OCI-LY7 (cell line): ENCODE measurements around the gene PRKG1. TPM values are rescaled to one million over a fixed set of nuclear protein-coding genes. Genes with fewer than 3 reads are reported as not detected.

Source experiments
- BruUV-seq: library from RNA; stranded (reverse); fragments of 400-500 nt; replicated peaks from 2 replicates; lab custom pipeline; 2021; lab: Mats Ljungman, UMichigan
- CTCF ChIA-PET: fragments of 300-600 bp; sonication (Branson Sonifier 250); formaldehyde crosslinking; loops from one replicate; lab custom pipeline; 2022; ENCODE audit warnings: antibody characterized with exemption; ENCODE audit not compliant: unreplicated experiment; lab: Charles Lee
- POLR2A ChIA-PET: fragments of 300-600 bp; sonication (Branson Sonifier 250); formaldehyde crosslinking; loops from one replicate; lab custom pipeline; 2022; ENCODE audit warnings: antibody characterized with exemption; lab: Charles Lee
- DNase-seq: peaks from one replicate; pipeline ENCODE4 v3.0.0-alpha.2; 2015; ENCODE audit warnings: low spot score
- H2AFZ ChIP-seq: fragments of 200-600 bp; sonication (generic), shearing (Covaris generic); 2 replicates; pipeline ENCODE4 v1.6.1; 2014; ENCODE audit warnings: mild to moderate bottlenecking, antibody characterized with exemption, low read length, moderate library complexity
- H3K27ac ChIP-seq: fragments of 200-600 bp; sonication (generic); 2 replicates; pipeline ENCODE4 v1.5.1; 2014; ENCODE audit warnings: mixed run types, low read depth, mild to moderate bottlenecking, moderate library complexity, low read length, inconsistent platforms; ENCODE audit not compliant: poor library complexity, severe bottlenecking
- H3K36me3 ChIP-seq: fragments of 200-600 bp; sonication (generic); 2 replicates; pipeline ENCODE4 v1.6.1; 2014; ENCODE audit warnings: mild to moderate bottlenecking, antibody characterized with exemption, low read length, moderate library complexity, mixed read lengths; ENCODE audit not compliant: insufficient read depth
- H3K4me1 ChIP-seq: fragments of 200-600 bp; sonication (generic); 2 replicates; pipeline ENCODE4 v1.5.1; 2014; ENCODE audit warnings: mild to moderate bottlenecking, low read length; ENCODE audit not compliant: insufficient read depth, poor library complexity, severe bottlenecking
- H3K4me2 ChIP-seq: fragments of 200-600 bp; sonication (generic); 2 replicates; pipeline ENCODE4 v1.6.1; 2014; ENCODE audit warnings: mild to moderate bottlenecking, low read length
- H3K4me3 ChIP-seq: fragments of 200-600 bp; sonication (generic); 2 replicates; pipeline ENCODE4 v1.5.1; 2014; ENCODE audit warnings: mild to moderate bottlenecking, low read depth, low read length; ENCODE audit not compliant: poor library complexity, severe bottlenecking
- H3K79me2 ChIP-seq: fragments of 200-600 bp; sonication (generic); 2 replicates; pipeline ENCODE4 v1.6.1; 2016; ENCODE audit warnings: low read depth, mild to moderate bottlenecking, low read length, moderate library complexity, mixed read lengths; ENCODE audit not compliant: insufficient read depth
- H3K9me2 ChIP-seq: fragments of 200-600 bp; sonication (generic); 2 replicates; pipeline ENCODE4 v1.6.1; 2016; ENCODE audit warnings: mild to moderate bottlenecking, low read length, mixed read lengths; ENCODE audit not compliant: insufficient read depth
- H3K9me3 ChIP-seq: fragments of 200-600 bp; sonication (generic); 2 replicates; pipeline ENCODE4 v1.6.1; 2014; ENCODE audit warnings: mild to moderate bottlenecking, mixed run types, low read length, mixed read lengths
- H4K20me1 ChIP-seq: fragments of 200-600 bp; sonication (generic); 2 replicates; pipeline ENCODE4 v1.6.1; 2014; ENCODE audit warnings: mild to moderate bottlenecking, antibody characterized with exemption, low read length, moderate library complexity, mixed read lengths; ENCODE audit not compliant: insufficient read depth
- CTCF ChIP-seq: fragments of 200-600 bp; sonication (generic); conservative IDR thresholded peaks from 2 replicates; pipeline ENCODE4 v1.5.1; 2014; ENCODE audit warnings: mild to moderate bottlenecking, antibody characterized with exemption, low read length, moderate library complexity, mixed read lengths
- EZH2phosphoT487 ChIP-seq: fragments of 200-600 bp; sonication (generic); IDR thresholded peaks from 2 replicates; pipeline ENCODE4 v1.6.1; 2018; ENCODE audit warnings: low read depth, borderline replicate concordance, mild to moderate bottlenecking, mixed run types, antibody characterized with exemption, low read length, moderate library complexity, mixed read lengths
- intact Hi-C: fragments of 100-400 bp; cut with micrococcal nuclease; formaldehyde crosslinking; loops from one replicate; pipeline ENCODE4 v1.10.0; 2022; ENCODE audit not compliant: unreplicated experiment
- total RNA-seq, 2 experiments: library from RNA; depleted of rRNA in 1 of 2; stranded (reverse); fragments of >200 nt in 1 of 2; shearing (Covaris generic) in 1 of 2; gene quantifications; 2 replicates each; pipeline ENCODE4 v1.2.3, GENCODE V29; 2014 to 2022

The PRKG1 gene
- total RNA-seq, 2 experiments from 2014 or later = not detected

GRCh38 chr10:51846856-51847506, 772.7 kb downstream of the PRKG1 start:
- ChIA-PET POLR2A (no interaction called here), CTCF (no interaction called here)
- Histone ChIP-seq H3K36me3 (no peaks in the 10 kb centered on the region), H3K9me3 (no peaks in the 10 kb centered on the region), H4K20me1 (no peaks in the 10 kb centered on the region), H3K4me2 (no peak overlapping the region), H3K27ac (no peak overlapping the region), H3K4me1 (no peaks in the 10 kb centered on the region), H2AFZ (no peak overlapping the region), H3K4me3 (no peak overlapping the region), H3K9me2 (no peaks in the 10 kb centered on the region), H3K79me2 (no peaks in the 10 kb centered on the region)
- no peak for DNase-seq
- intact Hi-C loops = no loop called here
- BruUV-seq = no TSS peak
- TF ChIP-seq EZH2phosphoT487 (no peak), CTCF (no peak)

GRCh38 chr10:51852297-51852696, 778.0 kb downstream of the PRKG1 start:
- Histone ChIP-seq H3K27ac (no peak overlapping the region), H3K4me2 (no peak overlapping the region), H3K4me1 (no peaks in the 10 kb centered on the region), H3K4me3 (no peak overlapping the region), H2AFZ (no peak overlapping the region), H3K9me2 (no peaks in the 10 kb centered on the region), H4K20me1 (no peaks in the 10 kb centered on the region), H3K79me2 (no peaks in the 10 kb centered on the region), H3K36me3 (no peaks in the 10 kb centered on the region), H3K9me3 (no peaks in the 10 kb centered on the region)
- no peak for DNase-seq
- TF ChIP-seq CTCF = no peak
- no peak for TF ChIP-seq EZH2phosphoT487
- ChIA-PET POLR2A (interaction anchor here (1.3 kb wide), 1 partner anchor 14 kb away, joined by 3 read pairs; no protein-coding TSS in a partner anchor), CTCF (no interaction called here)
- intact Hi-C loops = no loop called here
- BruUV-seq = no TSS peak

- Histone ChIP-seq H3K36me3 (no peaks in the 10 kb centered on the region), H3K27ac (no peak overlapping the region), H3K4me1 (no peaks in the 10 kb centered on the region), H3K4me2 (no peak overlapping the region), H3K9me3 (no peaks in the 10 kb centered on the region), H2AFZ (no peak overlapping the region), H3K9me2 (no peaks in the 10 kb centered on the region), H3K79me2 (no peaks in the 10 kb centered on the region), H3K4me3 (no peak overlapping the region), H4K20me1 (no peaks in the 10 kb centered on the region)
- TF ChIP-seq EZH2phosphoT487 (no peak), CTCF (no peak)
- POLR2A ChIA-PET = no interaction called here
- CTCF ChIA-PET = no interaction called here
- intact Hi-C loops = no loop called here
- DNase-seq = no peak
- no TSS peak for BruUV-seq
Observed at GRCh38 chr10:51857305-51857704, 783.0 kb downstream of the PRKG1 start.
